NCI-H1092 treated with DMSO at 0.1 percent for 48 hours (cell line): ENCODE data around the gene ZNF554.
"Not testable (repeated sequence)": the region's sequence is repeated elsewhere in the genome, so short reads cannot be mapped to it uniquely, and the experiment has no call there.

Source experiments
- DNase-seq: peaks from one replicate; lab custom pipeline; 2025; lab: John Stamatoyannopoulos, UW

ZNF554 gene

GRCh38 chr19:2867025-2867991 is 47.6 kb downstream of the ZNF554 start, which contains the start of gene ZNF556:
TSS of gene ZNF556 (plus strand) at chr19:2867335. CDS start at chr19:2867422, 87 bp downstream.
- DNase-seq = peak; percentile 87

- no peak for DNase-seq
Observed at GRCh38 chr19:2869618-2870017, 50.0 kb downstream of the ZNF554 start.

GRCh38 chr19:2872175-2872574 is 52.5 kb downstream of the ZNF554 start:
- DNase-seq = not testable (repeated sequence)

- no peak for DNase-seq
Observed at GRCh38 chr19:2877398-2878331, 58.0 kb downstream of the ZNF554 start.

GRCh38 chr19:2883686-2884439 is 64.2 kb downstream of the ZNF554 start:
- no peak for DNase-seq

- no peak for DNase-seq
Observed at GRCh38 chr19:2885736-2886135, 66.1 kb downstream of the ZNF554 start.
